ENCODE measurements around the gene ANKS1B.

DNA sequence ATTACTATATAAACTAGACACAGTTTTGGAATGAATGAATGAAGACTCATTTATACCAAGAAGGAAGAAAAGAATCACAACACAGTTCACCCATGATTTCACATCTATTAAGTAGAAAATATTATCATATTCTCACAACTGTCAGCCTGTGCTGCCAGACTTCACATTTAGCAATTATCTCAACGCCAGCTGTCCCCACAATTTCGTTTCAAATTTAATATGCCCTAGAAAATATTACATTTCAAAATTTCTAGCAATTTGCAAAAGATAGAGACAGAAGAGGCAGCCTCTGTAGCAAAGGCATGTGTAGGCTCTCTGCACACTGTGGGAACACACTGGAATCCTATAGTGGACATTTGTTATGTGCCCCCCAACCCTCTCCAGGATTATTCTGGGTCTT, 83.6 kb downstream of the ANKS1B start:
- no peak for TF ChIP-seq POLR2AphosphoS5 (IDR thresholded peaks at IDR 0.05)
- TF ChIP-seq, protein P1, sequence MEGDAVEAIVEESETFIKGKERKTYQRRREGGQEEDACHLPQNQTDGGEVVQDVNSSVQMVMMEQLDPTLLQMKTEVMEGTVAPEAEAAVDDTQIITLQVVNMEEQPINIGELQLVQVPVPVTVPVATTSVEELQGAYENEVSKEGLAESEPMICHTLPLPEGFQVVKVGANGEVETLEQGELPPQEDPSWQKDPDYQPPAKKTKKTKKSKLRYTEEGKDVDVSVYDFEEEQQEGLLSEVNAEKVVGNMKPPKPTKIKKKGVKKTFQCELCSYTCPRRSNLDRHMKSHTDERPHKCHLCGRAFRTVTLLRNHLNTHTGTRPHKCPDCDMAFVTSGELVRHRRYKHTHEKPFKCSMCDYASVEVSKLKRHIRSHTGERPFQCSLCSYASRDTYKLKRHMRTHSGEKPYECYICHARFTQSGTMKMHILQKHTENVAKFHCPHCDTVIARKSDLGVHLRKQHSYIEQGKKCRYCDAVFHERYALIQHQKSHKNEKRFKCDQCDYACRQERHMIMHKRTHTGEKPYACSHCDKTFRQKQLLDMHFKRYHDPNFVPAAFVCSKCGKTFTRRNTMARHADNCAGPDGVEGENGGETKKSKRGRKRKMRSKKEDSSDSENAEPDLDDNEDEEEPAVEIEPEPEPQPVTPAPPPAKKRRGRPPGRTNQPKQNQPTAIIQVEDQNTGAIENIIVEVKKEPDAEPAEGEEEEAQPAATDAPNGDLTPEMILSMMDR (IDR thresholded peaks at IDR 0.05) = no peak
- TF ChIP-seq POLR2A (IDR thresholded peaks at IDR 0.05) = no peak
- TF ChIP-seq EP300 (IDR thresholded peaks at IDR 0.05) = no peak

All from suprapubic skin (tissue), 4 donors.